ENCODE data around the gene CST4. TPM values are rescaled to one million over a fixed set of nuclear protein-coding genes. Genes with fewer than 3 reads are reported as not detected.
"Not testable (repeated sequence)": the region's sequence is repeated elsewhere in the genome, so short reads cannot be mapped to it uniquely, and the experiment has no call there.

Gene CST4
- total RNA-seq, 1 donor from 2014 or later = 2.1 TPM

- Mint-ChIP-seq H3K4me1 (ENCODE audit: unreplicated experiment) (peaks cover 12% of the 10 kb centered on the region), H3K4me3 (peak overlapping the region; percentile 7), H3K27me3 (peaks cover 3% of the 10 kb centered on the region), H3K27ac (no peak overlapping the region), H3K36me3 (no peaks in the 10 kb centered on the region), H3K9me3 (no peaks in the 10 kb centered on the region)
- TF ChIP-seq CTCF (conservative IDR thresholded peaks at IDR 0.05) = no peak
- DNase-seq (ENCODE audit: extremely low spot score, unreplicated experiment) = no peak
Measured at GRCh38 chr20:23659989-23660837, 28.6 kb downstream of the CST4 start.

- H3K27me3 Mint-ChIP-seq; H3K9me3 Mint-ChIP-seq; DNase-seq (ENCODE audit: extremely low spot score, unreplicated experiment); H3K27ac Mint-ChIP-seq; H3K36me3 Mint-ChIP-seq: not testable (repeated sequence)
- peak overlapping the region; percentile 7 for H3K4me3 Mint-ChIP-seq
- H3K4me1 Mint-ChIP-seq (ENCODE audit: unreplicated experiment) = peaks cover 12% of the 10 kb centered on the region
Measured at GRCh38 chr20:23659610-23659988, 29.2 kb downstream of the CST4 start.

- Mint-ChIP-seq H3K4me3 (peak overlapping the region; percentile 39), H3K9me3 (no peaks in the 10 kb centered on the region), H3K27ac (peak overlapping the region; percentile 75), H3K36me3 (no peaks in the 10 kb centered on the region), H3K27me3 (peaks cover 3% of the 10 kb centered on the region), H3K4me1 (ENCODE audit: unreplicated experiment) (peaks cover 12% of the 10 kb centered on the region)
- no peak for TF ChIP-seq CTCF (conservative IDR thresholded peaks at IDR 0.05)
- DNase-seq (ENCODE audit: extremely low spot score, unreplicated experiment) = no peak
Measured at GRCh38 chr20:23658989-23659609, 29.7 kb downstream of the CST4 start.

- H3K27me3 Mint-ChIP-seq = peaks cover 3% of the 10 kb centered on the region
- H3K9me3 Mint-ChIP-seq = no peaks in the 10 kb centered on the region
- H3K27ac Mint-ChIP-seq = no peak overlapping the region
- peaks cover 12% of the 10 kb centered on the region for H3K4me1 Mint-ChIP-seq (ENCODE audit: unreplicated experiment)
- H3K36me3 Mint-ChIP-seq = no peaks in the 10 kb centered on the region
- no peak for DNase-seq (ENCODE audit: extremely low spot score, unreplicated experiment)
- TF ChIP-seq CTCF (conservative IDR thresholded peaks at IDR 0.05) = no peak
- no peak overlapping the region for H3K4me3 Mint-ChIP-seq
Measured at GRCh38 chr20:23658336-23658735, 30.5 kb downstream of the CST4 start.

GRCh38 chr20:23657202-23657601 is 31.6 kb downstream of the CST4 start:
- DNase-seq (ENCODE audit: extremely low spot score, unreplicated experiment) = no peak
- H3K4me3 Mint-ChIP-seq = no peak overlapping the region
- TF ChIP-seq CTCF (conservative IDR thresholded peaks at IDR 0.05) = no peak
- peaks cover 3% of the 10 kb centered on the region for H3K27me3 Mint-ChIP-seq
- H3K27ac Mint-ChIP-seq = no peak overlapping the region
- peaks cover 12% of the 10 kb centered on the region for H3K4me1 Mint-ChIP-seq (ENCODE audit: unreplicated experiment)
- no peaks in the 10 kb centered on the region for H3K36me3 Mint-ChIP-seq
- no peaks in the 10 kb centered on the region for H3K9me3 Mint-ChIP-seq

- Mint-ChIP-seq H3K4me1 (ENCODE audit: unreplicated experiment) (peaks cover 12% of the 10 kb centered on the region), H3K36me3 (no peaks in the 10 kb centered on the region)
Measured at GRCh38 chr20:23656372-23656771, 32.5 kb downstream of the CST4 start.

More at GRCh38 chr20:23656372-23656771, 32.5 kb downstream of the CST4 start:
- no peak for DNase-seq (ENCODE audit: extremely low spot score, unreplicated experiment)
- no peaks in the 10 kb centered on the region for H3K9me3 Mint-ChIP-seq
- no peak overlapping the region for H3K4me3 Mint-ChIP-seq
- H3K27me3 Mint-ChIP-seq = peaks cover 3% of the 10 kb centered on the region
- no peak overlapping the region for H3K27ac Mint-ChIP-seq
- TF ChIP-seq CTCF (conservative IDR thresholded peaks at IDR 0.05) = no peak

All from type B pancreatic cell (in vitro differentiated cells).